Endothelial cell of umbilical vein (primary cell): Measurements from ENCODE around the gene GM2A. TPM values are rescaled to one million over a fixed set of nuclear protein-coding genes. Genes with fewer than 3 reads are reported as not detected.

Experiments
- BruUV-seq: library from RNA; stranded (reverse); fragments of 400-500 nt; replicated peaks from 2 replicates; lab custom pipeline; 2021; lab: Mats Ljungman, UMichigan
- CTCF ChIA-PET: fragments of 300-600, 350-600 bp; sonication (Branson Sonifier 250); formaldehyde crosslinking; loops from one replicate; lab custom pipeline; 2021; ENCODE audit warnings: antibody characterized with exemption, inconsistent platforms; lab: Charles Lee
- POLR2A ChIA-PET: fragments of 300-600, 350-600 bp; sonication (Branson Sonifier 250); formaldehyde crosslinking; loops from one replicate; lab custom pipeline; 2021; ENCODE audit warnings: antibody characterized with exemption, inconsistent platforms; lab: Charles Lee
- DNase-seq: peaks from one replicate; pipeline ENCODE4 v3.0.0-alpha.2; 2011; ENCODE audit warnings: low read depth, low spot score
- FAIRE-seq: peaks from 2 replicates; lab custom pipeline; 2011; peaks lifted over from hg19 to GRCh38; lab: Jason Lieb, UNC
- H2AFZ ChIP-seq: 2 replicates; pipeline ENCODE4 v1.6.0; 2012; ENCODE audit warnings: low read depth, low read length, control low read depth, inconsistent platforms
- H3K27ac ChIP-seq: 2 replicates; pipeline ENCODE4 v1.5.1; 2011; ENCODE audit warnings: low read depth, mild to moderate bottlenecking, control low read depth, low read length, moderate library complexity; ENCODE audit not compliant: insufficient read depth
- H3K27me3 ChIP-seq, 2 experiments: 2 replicates each; pipeline versions ENCODE4 v1.6.0 to v1.6.1; 2011; ENCODE audit warnings: low read length in 2 of 2, mixed read lengths in 1 of 2; ENCODE audit not compliant: control insufficient read depth in 2 of 2, insufficient read depth in 2 of 2
- H3K36me3 ChIP-seq, 2 experiments: 2 replicates in 1 of 2; 3 replicates in 1 of 2; pipeline ENCODE4 v1.5.1; 2011; ENCODE audit warnings: low read length in 2 of 2, mild to moderate bottlenecking in 1 of 2, moderate library complexity in 1 of 2; ENCODE audit not compliant: control insufficient read depth in 2 of 2, insufficient read depth in 2 of 2; ENCODE audit errors: extremely low read depth in 1 of 2
- H3K4me1 ChIP-seq: 3 replicates; pipeline ENCODE4 v1.5.1; 2011; ENCODE audit warnings: mild to moderate bottlenecking, low read length; ENCODE audit not compliant: control insufficient read depth, insufficient read depth; ENCODE audit errors: extremely low read depth
- H3K4me2 ChIP-seq: 2 replicates; pipeline ENCODE4 v1.6.1; 2011; ENCODE audit warnings: low read length, control low read depth, mixed read lengths; ENCODE audit not compliant: insufficient read depth
- H3K4me3 ChIP-seq, 3 experiments: fragments of 200-600 bp in 1 of 3; sonication (generic), shearing (Covaris generic) in 1 of 3; replicated peaks in 1 of 3; 2 replicates each; pipeline ENCODE4 v1.5.1; 2011 to 2016; ENCODE audit warnings: control low read depth in 3 of 3, low read length in 3 of 3, mild to moderate bottlenecking in 2 of 3, inconsistent platforms in 1 of 3, low read depth in 1 of 3, moderate library complexity in 1 of 3; ENCODE audit not compliant: insufficient read depth in 1 of 3
- H3K79me2 ChIP-seq: 2 replicates; pipeline ENCODE4 v1.6.0; 2012; ENCODE audit warnings: low read length, inconsistent platforms; ENCODE audit not compliant: control insufficient read depth, insufficient read depth
- H3K9ac ChIP-seq: replicated peaks from 2 replicates; pipeline ENCODE3; 2011; ENCODE audit warnings: low read length, control low read depth; ENCODE audit not compliant: insufficient read depth; ENCODE audit errors: extremely low read depth
- H3K9me1 ChIP-seq: replicated peaks from 3 replicates; pipeline ENCODE4 v1.6.0; 2011; ENCODE audit warnings: mild to moderate bottlenecking, low read length; ENCODE audit not compliant: control insufficient read depth, insufficient read depth; ENCODE audit errors: extremely low read depth
- H3K9me3 ChIP-seq: replicated peaks from 2 replicates; pipeline ENCODE4 v1.5.1; 2012; ENCODE audit warnings: low read length, inconsistent platforms; ENCODE audit not compliant: control insufficient read depth, insufficient read depth
- H4K20me1 ChIP-seq: replicated peaks from 2 replicates; pipeline ENCODE3; 2011; ENCODE audit warnings: mild to moderate bottlenecking, low read length; ENCODE audit not compliant: control insufficient read depth, insufficient read depth; ENCODE audit errors: extremely low read depth
- EZH2 ChIP-seq: IDR thresholded peaks from 2 replicates; pipeline ENCODE4 v1.6.1; 2012; ENCODE audit warnings: borderline replicate concordance, low read depth, mild to moderate bottlenecking, moderate library complexity, low read length, inconsistent platforms; ENCODE audit not compliant: severe bottlenecking
- FOS ChIP-seq: IDR thresholded peaks from 2 replicates; pipeline ENCODE4 v1.6.1; 2011; ENCODE audit warnings: mild to moderate bottlenecking, low read length, moderate library complexity, borderline replicate concordance; ENCODE audit not compliant: insufficient read depth
- GATA2 ChIP-seq: IDR thresholded peaks from 2 replicates; pipeline ENCODE4 v1.7.0; 2011; ENCODE audit warnings: low read depth, mild to moderate bottlenecking, moderate library complexity, mixed read lengths, low read length; ENCODE audit not compliant: insufficient read length, insufficient read depth
- JUN ChIP-seq: IDR thresholded peaks from 2 replicates; pipeline ENCODE4 v1.6.1; 2011; ENCODE audit warnings: borderline replicate concordance, low read depth; ENCODE audit not compliant: insufficient read length, insufficient read depth
- MYC ChIP-seq: IDR thresholded peaks from one replicate; pipeline ENCODE4 v1.6.1; 2011; ENCODE audit warnings: mild to moderate bottlenecking, low read depth, low read length
- POLR2A ChIP-seq: IDR thresholded peaks from 2 replicates; pipeline ENCODE4 v1.6.1; 2012; ENCODE audit warnings: low read depth, mild to moderate bottlenecking, control low read depth, low read length
- POLR2AphosphoS5 ChIP-seq: IDR thresholded peaks from 2 replicates; pipeline ENCODE4 v1.6.1; 2012; ENCODE audit warnings: low read depth, mild to moderate bottlenecking, control low read depth, low read length, moderate library complexity; ENCODE audit not compliant: insufficient read depth
- dilution Hi-C: fragments of 300-500 bp; cut with MboI; formaldehyde crosslinking; loops from one replicate; pipeline ENCODE4 v1.15.0; 2019; ENCODE audit warnings: low sequenced_read_pairs; ENCODE audit not compliant: extremely low pct_ligation_motif_present
- intact Hi-C: fragments of 100-400 bp; cut with micrococcal nuclease; formaldehyde crosslinking; loops from one replicate; pipeline ENCODE4 v1.10.0; 2022
- polyA plus RNA-seq, 4 experiments: library from polyadenylated mRNA; depleted of rRNA in 3 of 4; stranded (reverse) in 3 of 4; unstranded in 1 of 4; fragments of >200 nt; gene quantifications; 2 replicates each; pipeline versions ENCODE4 v1.2.1 to v1.2.3, GENCODE V29; 2011 to 2012; ENCODE audit warnings: missing spikeins in 1 of 4
- total RNA-seq: library from RNA; stranded (reverse); gene quantifications from 2 replicates; pipeline ENCODE4 v1.2.3, GENCODE V29; 2021
- TF ChIP-seq, protein P1 (sequence below), 2 donors: IDR thresholded peaks; 1 replicate in 1 of 2; 2 replicates in 1 of 2; pipeline ENCODE4 v1.5.1; 2011; ENCODE audit warnings: low read length in 2 of 2, mild to moderate bottlenecking in 2 of 2, moderate library complexity in 2 of 2, control low read depth in 1 of 2, inconsistent platforms in 1 of 2, low read depth in 1 of 2; ENCODE audit not compliant: insufficient read depth in 1 of 2; ENCODE audit errors: extremely low read depth in 1 of 2
- TF ChIP-seq, protein P2 (sequence below): IDR thresholded peaks from 2 replicates; pipeline ENCODE4 v1.6.1; 2011; ENCODE audit not compliant: insufficient read depth, insufficient read length

The GM2A gene
- total and polyA plus RNA-seq, 2 donors (not counting 3 experiments of a cell fraction or from before 2014, with no cell fraction given): 14.0 to 21.2 TPM

DNA sequence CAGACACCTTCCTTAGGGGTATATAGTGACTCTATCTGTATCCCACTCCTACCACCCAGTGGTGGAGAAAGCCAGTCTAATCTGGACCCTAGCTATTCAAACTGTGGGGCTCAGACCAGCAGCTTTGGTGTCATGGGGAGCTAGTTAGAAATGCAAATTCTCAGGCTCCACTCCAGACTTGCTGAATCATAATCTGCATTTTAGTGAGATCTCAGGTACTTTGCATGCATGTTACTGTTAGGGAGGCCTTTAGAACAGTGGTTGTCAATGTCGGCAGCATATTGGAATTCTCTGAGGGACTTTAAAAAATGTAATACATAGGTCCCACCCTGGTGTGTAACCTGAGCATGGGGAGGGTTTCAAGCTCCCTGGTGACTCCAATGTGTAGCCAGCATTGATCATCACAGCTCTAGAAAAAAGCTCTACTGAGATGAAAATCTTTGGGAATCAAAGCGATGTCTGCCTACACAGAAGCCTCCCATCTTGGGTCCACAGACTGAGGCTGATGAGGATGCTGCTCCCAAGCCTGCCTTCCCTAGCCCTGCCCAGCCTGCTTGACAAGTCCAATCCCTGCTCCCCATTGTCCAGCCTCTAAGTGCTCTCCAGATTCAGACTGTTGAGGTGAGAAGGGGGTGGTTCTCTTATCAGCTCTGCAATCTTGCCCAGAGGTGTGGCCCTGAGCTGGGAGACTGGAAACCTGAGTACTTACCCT lies 11.9 kb upstream of the GM2A start:
- Histone ChIP-seq H3K27ac (no peak overlapping the region), H3K9me3 (no peaks in the 10 kb centered on the region), H3K27me3 (peaks cover 0 to 2% of the 10 kb centered on the region in 2 experiments), H3K4me2 (no peak overlapping the region), H3K36me3 (no peaks in the 10 kb centered on the region), H4K20me1 (no peaks in the 10 kb centered on the region), H2AFZ (no peak overlapping the region), H3K4me3 (no peak overlapping the region), H3K4me1 (no peaks in the 10 kb centered on the region), H3K9me1 (no peaks in the 10 kb centered on the region), H3K9ac (no peak overlapping the region), H3K79me2 (no peaks in the 10 kb centered on the region)
- intact Hi-C loops (no loop called here), dilution Hi-C loops (no loop called here)
- BruUV-seq: no TSS peak
- DNase-seq: no peak
- TF ChIP-seq EZH2: no peak
- TF ChIP-seq, protein P1, sequence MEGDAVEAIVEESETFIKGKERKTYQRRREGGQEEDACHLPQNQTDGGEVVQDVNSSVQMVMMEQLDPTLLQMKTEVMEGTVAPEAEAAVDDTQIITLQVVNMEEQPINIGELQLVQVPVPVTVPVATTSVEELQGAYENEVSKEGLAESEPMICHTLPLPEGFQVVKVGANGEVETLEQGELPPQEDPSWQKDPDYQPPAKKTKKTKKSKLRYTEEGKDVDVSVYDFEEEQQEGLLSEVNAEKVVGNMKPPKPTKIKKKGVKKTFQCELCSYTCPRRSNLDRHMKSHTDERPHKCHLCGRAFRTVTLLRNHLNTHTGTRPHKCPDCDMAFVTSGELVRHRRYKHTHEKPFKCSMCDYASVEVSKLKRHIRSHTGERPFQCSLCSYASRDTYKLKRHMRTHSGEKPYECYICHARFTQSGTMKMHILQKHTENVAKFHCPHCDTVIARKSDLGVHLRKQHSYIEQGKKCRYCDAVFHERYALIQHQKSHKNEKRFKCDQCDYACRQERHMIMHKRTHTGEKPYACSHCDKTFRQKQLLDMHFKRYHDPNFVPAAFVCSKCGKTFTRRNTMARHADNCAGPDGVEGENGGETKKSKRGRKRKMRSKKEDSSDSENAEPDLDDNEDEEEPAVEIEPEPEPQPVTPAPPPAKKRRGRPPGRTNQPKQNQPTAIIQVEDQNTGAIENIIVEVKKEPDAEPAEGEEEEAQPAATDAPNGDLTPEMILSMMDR (IDR thresholded peaks at IDR 0.05; ENCODE audit: extremely low read depth in 1 of 2, insufficient read depth in 1 of 2, low read depth in 1 of 2, low read length in 2 of 2): no peak
- TF ChIP-seq, protein P2, sequence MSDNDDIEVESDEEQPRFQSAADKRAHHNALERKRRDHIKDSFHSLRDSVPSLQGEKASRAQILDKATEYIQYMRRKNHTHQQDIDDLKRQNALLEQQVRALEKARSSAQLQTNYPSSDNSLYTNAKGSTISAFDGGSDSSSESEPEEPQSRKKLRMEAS: no peak
- TF ChIP-seq JUN: no peak
- TF ChIP-seq POLR2AphosphoS5: no peak
- no peak for TF ChIP-seq FOS
- TF ChIP-seq POLR2A: no peak
- no peak for TF ChIP-seq MYC
- TF ChIP-seq GATA2: no peak
- CTCF ChIA-PET: interaction anchor here (0.8 to 6.9 kb wide), 7 partner anchors 12 to 282 kb away, joined by 3 to 187 read pairs (median 4); partner anchors contain the start of gene GM2A
- no peak for FAIRE-seq
- POLR2A ChIA-PET: no interaction called here
